ENCODE results near the gene HS3ST6. TPM values are rescaled to one million over a fixed set of nuclear protein-coding genes. Genes with fewer than 3 reads are reported as not detected.
A peak's percentile ranks its signal among the peaks of the same experiment; 100 is the strongest.
"Not testable (repeated sequence)": the region's sequence is repeated elsewhere in the genome, so short reads cannot be mapped to it uniquely, and the experiment has no call there.

The HS3ST6 gene
- total RNA-seq, 2 experiments from 2014 or later: not detected

DNA sequence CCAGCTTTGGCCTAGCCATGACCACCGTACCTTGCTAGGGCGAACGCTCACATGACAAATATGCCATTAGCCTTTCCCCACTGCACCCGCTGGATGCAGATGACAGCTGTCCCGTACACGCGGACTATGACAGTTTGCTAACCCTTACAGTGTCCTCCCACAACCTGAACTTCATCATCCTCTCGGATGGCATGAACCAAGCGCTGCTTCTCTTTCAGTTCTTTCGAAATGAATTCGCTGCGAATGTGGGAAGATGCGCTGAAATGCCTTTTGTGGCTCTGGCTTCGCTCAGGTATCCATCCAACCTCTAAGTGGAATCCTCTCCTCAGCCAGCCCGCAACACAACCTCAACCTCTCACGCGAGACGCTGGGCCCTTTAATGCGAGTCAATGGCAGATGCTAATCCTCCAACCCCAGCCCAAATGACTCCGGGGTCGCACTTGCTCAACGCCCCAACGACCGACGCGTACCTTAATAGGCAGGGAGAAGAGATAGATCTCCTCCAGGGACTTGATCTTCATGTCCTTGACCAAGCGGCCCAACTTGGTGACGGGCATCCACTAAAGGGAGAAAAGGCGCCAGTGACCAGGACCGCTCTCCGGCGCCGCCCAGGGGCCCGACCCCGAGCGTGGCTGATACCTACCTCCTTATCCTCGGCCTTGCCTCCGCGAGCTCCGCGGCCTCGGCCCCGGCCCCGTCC is 45.7 kb upstream of the HS3ST6 start:
- H4K20me1 ChIP-seq (ENCODE audit: insufficient read depth, low read length): peaks cover 14% of the 10 kb centered on the region
- no peak overlapping the region for H2AFZ ChIP-seq (ENCODE audit: low read length)
- no peak for TF ChIP-seq EZH2phosphoT487 (IDR thresholded peaks at IDR 0.05; ENCODE audit: borderline replicate concordance, low read depth, low read length)
- TF ChIP-seq, protein P1, sequence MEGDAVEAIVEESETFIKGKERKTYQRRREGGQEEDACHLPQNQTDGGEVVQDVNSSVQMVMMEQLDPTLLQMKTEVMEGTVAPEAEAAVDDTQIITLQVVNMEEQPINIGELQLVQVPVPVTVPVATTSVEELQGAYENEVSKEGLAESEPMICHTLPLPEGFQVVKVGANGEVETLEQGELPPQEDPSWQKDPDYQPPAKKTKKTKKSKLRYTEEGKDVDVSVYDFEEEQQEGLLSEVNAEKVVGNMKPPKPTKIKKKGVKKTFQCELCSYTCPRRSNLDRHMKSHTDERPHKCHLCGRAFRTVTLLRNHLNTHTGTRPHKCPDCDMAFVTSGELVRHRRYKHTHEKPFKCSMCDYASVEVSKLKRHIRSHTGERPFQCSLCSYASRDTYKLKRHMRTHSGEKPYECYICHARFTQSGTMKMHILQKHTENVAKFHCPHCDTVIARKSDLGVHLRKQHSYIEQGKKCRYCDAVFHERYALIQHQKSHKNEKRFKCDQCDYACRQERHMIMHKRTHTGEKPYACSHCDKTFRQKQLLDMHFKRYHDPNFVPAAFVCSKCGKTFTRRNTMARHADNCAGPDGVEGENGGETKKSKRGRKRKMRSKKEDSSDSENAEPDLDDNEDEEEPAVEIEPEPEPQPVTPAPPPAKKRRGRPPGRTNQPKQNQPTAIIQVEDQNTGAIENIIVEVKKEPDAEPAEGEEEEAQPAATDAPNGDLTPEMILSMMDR (conservative IDR thresholded peaks at IDR 0.05; ENCODE audit: low read length): peak; percentile 46
- H3K4me3 ChIP-seq (ENCODE audit: low read depth, low read length, poor library complexity, severe bottlenecking): peak overlapping the region; percentile 82
- intact Hi-C loops (cut with micrococcal nuclease; ENCODE audit: unreplicated experiment): loop anchor here (2.0 kb wide), 1 partner anchor 29 kb away; no protein-coding TSS in a partner anchor
- DNase-seq (ENCODE audit: low spot score): peak; percentile 51
- peak overlapping the region; percentile 80 for H3K27ac ChIP-seq (ENCODE audit: low read depth, low read length, poor library complexity, severe bottlenecking)
- peaks cover 60% of the 10 kb centered on the region for H3K79me2 ChIP-seq (ENCODE audit: insufficient read depth, low read depth, low read length)
- POLR2A ChIA-PET: interaction anchor here (0.6 to 1.6 kb wide), 10 partner anchors 20 to 1383 kb away, joined by 3 to 11 read pairs (median 4); partner anchors contain the start of genes MSRB1, NUBP2, SPSB3 and SYNGR3
- no peaks in the 10 kb centered on the region for H3K9me2 ChIP-seq (ENCODE audit: insufficient read depth, low read length)
- CTCF ChIA-PET (ENCODE audit: unreplicated experiment): no interaction called here
- H3K4me1 ChIP-seq (ENCODE audit: insufficient read depth, low read length, poor library complexity, severe bottlenecking): peaks cover 34% of the 10 kb centered on the region
- peaks cover 64% of the 10 kb centered on the region for H3K36me3 ChIP-seq (ENCODE audit: insufficient read depth, low read length)
- H3K4me2 ChIP-seq (ENCODE audit: low read length): peak overlapping the region; percentile 96
- BruUV-seq (replicated peaks): no TSS peak
- no peaks in the 10 kb centered on the region for H3K9me3 ChIP-seq (ENCODE audit: low read length)

- CTCF ChIA-PET (ENCODE audit: unreplicated experiment); H3K9me2 ChIP-seq (ENCODE audit: insufficient read depth, low read length); H3K9me3 ChIP-seq (ENCODE audit: low read length); intact Hi-C loops (cut with micrococcal nuclease; ENCODE audit: unreplicated experiment); DNase-seq (ENCODE audit: low spot score); POLR2A ChIA-PET; H2AFZ ChIP-seq (ENCODE audit: low read length): not testable (repeated sequence)
- H3K4me1 ChIP-seq (ENCODE audit: insufficient read depth, low read length, poor library complexity, severe bottlenecking): peaks cover 37% of the 10 kb centered on the region
- peaks cover 64% of the 10 kb centered on the region for H3K36me3 ChIP-seq (ENCODE audit: insufficient read depth, low read length)
- H3K4me3 ChIP-seq (ENCODE audit: low read depth, low read length, poor library complexity, severe bottlenecking): peak overlapping the region; percentile 82
- H3K27ac ChIP-seq (ENCODE audit: low read depth, low read length, poor library complexity, severe bottlenecking): peak overlapping the region; percentile 80
- H4K20me1 ChIP-seq (ENCODE audit: insufficient read depth, low read length): peaks cover 14% of the 10 kb centered on the region
- H3K79me2 ChIP-seq (ENCODE audit: insufficient read depth, low read depth, low read length): peaks cover 60% of the 10 kb centered on the region
- TSS peak; percentile 96 for BruUV-seq (replicated peaks)
- H3K4me2 ChIP-seq (ENCODE audit: low read length): peak overlapping the region; percentile 96
Measured at GRCh38 chr16:1962161-1963153, 44.2 kb upstream of the HS3ST6 start.

DNA sequence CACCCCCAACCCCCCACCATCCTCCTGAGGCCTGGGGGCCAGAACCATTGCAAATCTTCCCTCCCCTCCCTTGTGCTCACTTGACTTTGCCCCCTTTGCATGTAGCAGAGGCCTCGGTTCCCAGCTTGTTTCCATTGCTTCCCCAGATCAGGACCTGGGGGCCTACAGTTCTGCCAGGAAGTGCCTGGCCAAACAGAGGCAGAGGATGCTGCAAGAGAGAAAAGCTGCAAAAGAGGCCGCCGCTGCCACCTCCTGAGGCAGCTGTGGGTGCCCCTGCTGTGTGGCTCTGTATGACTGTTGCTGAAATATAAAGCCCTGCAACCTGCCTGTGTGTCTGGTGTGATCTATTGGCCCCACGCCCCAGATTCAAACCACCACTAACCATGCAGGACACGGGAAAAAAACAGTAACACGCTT is 43.4 kb upstream of the HS3ST6 start:
- intact Hi-C loops (cut with micrococcal nuclease; ENCODE audit: unreplicated experiment): no loop called here
- H3K9me3 ChIP-seq (ENCODE audit: low read length): no peaks in the 10 kb centered on the region
- peak overlapping the region; percentile 96 for H3K4me2 ChIP-seq (ENCODE audit: low read length)
- no peak overlapping the region for H2AFZ ChIP-seq (ENCODE audit: low read length)
- peaks cover 60% of the 10 kb centered on the region for H3K79me2 ChIP-seq (ENCODE audit: insufficient read depth, low read depth, low read length)
- H3K36me3 ChIP-seq (ENCODE audit: insufficient read depth, low read length): peaks cover 57% of the 10 kb centered on the region
- peak; percentile 59 for DNase-seq (ENCODE audit: low spot score)
- TF ChIP-seq, protein P1 (conservative IDR thresholded peaks at IDR 0.05; ENCODE audit: low read length): no peak
- TF ChIP-seq EZH2phosphoT487 (IDR thresholded peaks at IDR 0.05; ENCODE audit: borderline replicate concordance, low read depth, low read length): no peak
- no peaks in the 10 kb centered on the region for H3K9me2 ChIP-seq (ENCODE audit: insufficient read depth, low read length)
- no TSS peak for BruUV-seq (replicated peaks)
- peak overlapping the region; percentile 82 for H3K4me3 ChIP-seq (ENCODE audit: low read depth, low read length, poor library complexity, severe bottlenecking)
- POLR2A ChIA-PET: no interaction called here
- CTCF ChIA-PET (ENCODE audit: unreplicated experiment): no interaction called here
- peaks cover 37% of the 10 kb centered on the region for H3K4me1 ChIP-seq (ENCODE audit: insufficient read depth, low read length, poor library complexity, severe bottlenecking)
- peak overlapping the region; percentile 80 for H3K27ac ChIP-seq (ENCODE audit: low read depth, low read length, poor library complexity, severe bottlenecking)
- peaks cover 14% of the 10 kb centered on the region for H4K20me1 ChIP-seq (ENCODE audit: insufficient read depth, low read length)

Data from OCI-LY7 (cell line).